Smooth muscle cell (in vitro differentiated cells): ENCODE measurements around the gene NFIB. TPM values are rescaled to one million over a fixed set of nuclear protein-coding genes. Genes with fewer than 3 reads are reported as not detected.

ENCODE experiments used
- DNase-seq: peaks from one replicate; lab custom pipeline; 2025; ENCODE audit not compliant: unreplicated experiment; lab: John Stamatoyannopoulos, UW
- H2AFZ ChIP-seq: fragments of 200-600 bp; sonication (generic); 2 replicates; pipeline ENCODE4 v1.6.0; 2016; ENCODE audit warnings: antibody characterized with exemption, low read depth, mild to moderate bottlenecking
- H3F3A ChIP-seq: fragments of 200-600 bp; sonication (generic); 2 replicates; pipeline ENCODE4 v1.6.0; 2017; ENCODE audit warnings: antibody characterized with exemption, low read depth
- H3K27ac ChIP-seq: fragments of 200-600 bp; sonication (generic); 2 replicates; pipeline ENCODE4 v1.5.1; 2016; ENCODE audit warnings: low read depth, mild to moderate bottlenecking
- H3K27me3 ChIP-seq: fragments of 200-600 bp; sonication (generic); 2 replicates; pipeline ENCODE4 v1.6.1; 2016; ENCODE audit warnings: low read depth, mild to moderate bottlenecking
- H3K36me3 ChIP-seq: fragments of 200-600 bp; sonication (generic); 2 replicates; pipeline ENCODE4 v1.5.1; 2016; ENCODE audit warnings: low read depth
- H3K4me1 ChIP-seq: fragments of 200-600 bp; sonication (generic); 2 replicates; pipeline ENCODE4 v1.5.1; 2016; ENCODE audit warnings: low read depth
- H3K4me2 ChIP-seq: fragments of 200-600 bp; sonication (generic); 2 replicates; pipeline ENCODE4 v1.6.0; 2016; ENCODE audit warnings: mild to moderate bottlenecking
- H3K4me3 ChIP-seq: fragments of 200-600 bp; sonication (generic); 2 replicates; pipeline ENCODE4 v1.5.1; 2016; ENCODE audit warnings: mild to moderate bottlenecking
- H3K79me2 ChIP-seq: fragments of 200-600 bp; sonication (generic); 2 replicates; pipeline ENCODE4 v1.6.0; 2016; ENCODE audit warnings: low read depth, mild to moderate bottlenecking
- H3K9ac ChIP-seq: fragments of 200-600 bp; sonication (generic); 2 replicates; pipeline ENCODE4 v1.6.0; 2016; ENCODE audit warnings: low read depth
- H3K9me3 ChIP-seq: fragments of 200-600 bp; sonication (generic); replicated peaks from 2 replicates; pipeline ENCODE4 v1.5.1; 2016; ENCODE audit warnings: low read depth
- H4K20me1 ChIP-seq: fragments of 200-600 bp; sonication (generic); 2 replicates; pipeline ENCODE4 v1.6.0; 2016; ENCODE audit warnings: low read depth
- CTCF ChIP-seq: fragments of 200-600 bp; sonication (generic); IDR thresholded peaks from 2 replicates; pipeline ENCODE4 v1.5.1; 2017; ENCODE audit warnings: borderline replicate concordance, mild to moderate bottlenecking, antibody characterized with exemption; ENCODE audit not compliant: insufficient read depth, poor library complexity, severe bottlenecking
- WGBS: methylation state at CpG from one replicate; pipeline ENCODE4 v1.1.7; 2016; ENCODE audit warnings: low lambda C conversion rate; 5-methylcytosine and 5-hydroxymethylcytosine counted together
- polyA plus RNA-seq: library from polyadenylated mRNA; unstranded; fragments of >200 nt; fragmentation: Nextera tagmentation; extraction: Ambion mirVana; gene quantifications from 2 replicates; pipeline ENCODE4 v1.2.1, GENCODE V29; 2016
- total RNA-seq: library from RNA; depleted of rRNA; stranded (reverse); fragments of >200 nt; gene quantifications from 2 replicates; pipeline ENCODE4 v1.2.3, GENCODE V29; 2014

NFIB gene
- total and polyA plus RNA-seq, 2 experiments from 2014 or later: 0.93 to 1.7 TPM

GRCh38 chr9:14081745-14082144 lies 232.2 kb downstream of the NFIB start:
- no peak overlapping the region for H3K9ac ChIP-seq
- no peak overlapping the region for H2AFZ ChIP-seq
- H3K27me3 ChIP-seq: no peaks in the 10 kb centered on the region
- no peaks in the 10 kb centered on the region for H3K79me2 ChIP-seq
- DNase-seq: no peak
- no peak overlapping the region for H3K4me3 ChIP-seq
- 85% methylated on average over 4 of the region's 4 CpGs for WGBS
- peaks cover 17% of the 10 kb centered on the region for H3K4me1 ChIP-seq
- H3K9me3 ChIP-seq: no peaks in the 10 kb centered on the region
- H3F3A ChIP-seq: no peaks in the 10 kb centered on the region
- no peaks in the 10 kb centered on the region for H4K20me1 ChIP-seq
- H3K4me2 ChIP-seq: no peak overlapping the region
- H3K27ac ChIP-seq: no peak overlapping the region
- no peaks in the 10 kb centered on the region for H3K36me3 ChIP-seq
- TF ChIP-seq CTCF: no peak

DNA sequence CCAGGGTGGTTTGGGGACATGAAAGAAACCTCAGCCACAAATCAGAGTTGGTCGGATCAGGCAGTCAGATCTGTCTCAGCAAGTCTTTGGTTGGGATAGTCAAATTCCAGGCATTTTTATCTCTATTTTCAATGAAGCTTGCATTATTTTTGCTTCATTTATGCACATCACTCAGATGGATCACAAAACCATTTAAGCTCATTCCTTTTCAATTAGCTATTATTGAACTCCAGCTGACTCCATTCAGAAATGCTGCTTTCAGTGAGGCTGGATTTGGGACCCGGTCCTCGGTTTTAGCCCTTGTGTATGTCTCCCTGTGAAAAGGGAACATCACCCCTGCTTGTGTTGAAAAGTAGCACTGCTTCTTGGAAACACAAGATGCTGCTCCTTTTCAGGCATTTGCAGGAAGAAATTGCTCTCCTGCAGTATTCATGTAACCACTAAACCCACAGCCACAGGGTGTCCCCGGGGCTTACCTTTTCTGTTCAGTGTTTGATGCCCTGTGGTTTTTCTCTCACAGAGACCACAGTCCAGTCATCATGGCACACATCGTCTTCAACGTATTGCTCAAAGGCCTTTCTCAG lies 232.9 kb downstream of the NFIB start:
- no peak for DNase-seq
- no peaks in the 10 kb centered on the region for H3K9me3 ChIP-seq
- H3K27me3 ChIP-seq: no peaks in the 10 kb centered on the region
- no peak overlapping the region for H3K4me3 ChIP-seq
- WGBS: 51% methylated on average over 6 of the region's 6 CpGs
- H3K9ac ChIP-seq: no peak overlapping the region
- H3K4me2 ChIP-seq: no peak overlapping the region
- no peaks in the 10 kb centered on the region for H3F3A ChIP-seq
- TF ChIP-seq CTCF: no peak
- H4K20me1 ChIP-seq: no peaks in the 10 kb centered on the region
- no peaks in the 10 kb centered on the region for H3K79me2 ChIP-seq
- no peaks in the 10 kb centered on the region for H3K36me3 ChIP-seq
- H2AFZ ChIP-seq: no peak overlapping the region
- H3K27ac ChIP-seq: no peak overlapping the region
- H3K4me1 ChIP-seq: peaks cover 17% of the 10 kb centered on the region

DNA sequence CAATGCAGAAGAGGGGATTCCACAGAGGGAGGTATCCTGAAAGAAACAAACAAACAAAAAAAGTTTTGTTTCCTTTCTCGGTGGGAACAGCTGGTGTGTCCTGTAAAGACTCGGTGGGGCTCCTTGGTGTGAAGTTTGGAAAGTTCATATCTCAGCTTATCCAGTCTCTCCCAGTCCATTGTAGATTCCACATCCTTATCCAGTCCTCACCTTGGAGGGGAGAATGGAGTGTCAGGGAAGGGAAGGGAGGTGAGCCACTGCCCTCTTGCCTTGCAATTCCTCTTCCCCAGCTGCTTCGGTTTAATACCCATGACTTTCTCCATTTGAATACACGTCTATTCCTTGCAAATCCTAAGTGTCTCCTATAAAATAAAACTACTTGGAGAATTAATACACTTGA lies 234.5 kb downstream of the NFIB start:
- DNase-seq: no peak
- no peak for TF ChIP-seq CTCF
- no peak overlapping the region for H2AFZ ChIP-seq
- 84% methylated on average over 4 of the region's 4 CpGs for WGBS
- no peak overlapping the region for H3K9ac ChIP-seq
- no peaks in the 10 kb centered on the region for H3F3A ChIP-seq
- no peaks in the 10 kb centered on the region for H4K20me1 ChIP-seq
- no peak overlapping the region for H3K27ac ChIP-seq
- no peaks in the 10 kb centered on the region for H3K36me3 ChIP-seq
- H3K9me3 ChIP-seq: no peaks in the 10 kb centered on the region
- H3K79me2 ChIP-seq: no peaks in the 10 kb centered on the region
- peaks cover 17% of the 10 kb centered on the region for H3K4me1 ChIP-seq
- no peak overlapping the region for H3K4me3 ChIP-seq
- no peaks in the 10 kb centered on the region for H3K27me3 ChIP-seq
- H3K4me2 ChIP-seq: no peak overlapping the region

DNA sequence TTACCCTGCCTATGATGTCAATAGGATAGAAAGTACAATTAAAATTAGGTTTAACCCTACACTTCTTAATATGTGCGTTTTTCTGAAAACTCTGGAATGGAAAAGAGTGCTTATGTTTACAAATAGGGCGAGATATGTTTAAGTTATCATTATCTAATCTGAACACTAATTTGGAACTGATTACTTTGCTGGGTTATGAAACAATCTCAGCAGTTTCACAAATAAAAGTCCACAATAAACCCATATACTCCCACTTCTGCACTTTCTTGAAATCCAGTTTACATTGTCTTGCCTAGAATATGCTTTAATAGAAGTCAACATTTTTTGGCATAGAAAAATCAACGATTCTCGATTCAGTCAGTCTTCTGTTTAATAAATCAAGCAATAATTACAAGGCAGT lies 236.3 kb downstream of the NFIB start:
- Histone ChIP-seq H4K20me1 (no peaks in the 10 kb centered on the region), H3K27me3 (no peaks in the 10 kb centered on the region), H3K4me2 (no peak overlapping the region), H3F3A (no peaks in the 10 kb centered on the region), H3K4me1 (peaks cover 17% of the 10 kb centered on the region), H3K36me3 (no peaks in the 10 kb centered on the region), H3K79me2 (no peaks in the 10 kb centered on the region), H3K27ac (no peak overlapping the region), H3K9ac (no peak overlapping the region), H3K9me3 (no peaks in the 10 kb centered on the region), H3K4me3 (no peak overlapping the region), H2AFZ (no peak overlapping the region)
- TF ChIP-seq CTCF: no peak
- DNase-seq: no peak
- WGBS: 85% methylated on average over 4 of the region's 4 CpGs
